Activated T-helper 1 cell treated with Interleukin-2 at 50 U/mL for 16 hours (primary cell): ENCODE measurements around the gene IL1RAPL1.
"Not testable (repeated sequence)": the region's sequence is repeated elsewhere in the genome, so short reads cannot be mapped to it uniquely, and the experiment has no call there.

ENCODE experiments used
- DNase-seq: peaks from one replicate; pipeline ENCODE4 v3.0.0-alpha.2; 2020; ENCODE audit warnings: low read depth

Gene IL1RAPL1

GRCh38 chrX:28787206-28787605 lies 200.0 kb downstream of the IL1RAPL1 start:
- no peak for DNase-seq

- not testable (repeated sequence) for DNase-seq
Observed at GRCh38 chrX:28800671-28801070, 213.4 kb downstream of the IL1RAPL1 start.

DNA sequence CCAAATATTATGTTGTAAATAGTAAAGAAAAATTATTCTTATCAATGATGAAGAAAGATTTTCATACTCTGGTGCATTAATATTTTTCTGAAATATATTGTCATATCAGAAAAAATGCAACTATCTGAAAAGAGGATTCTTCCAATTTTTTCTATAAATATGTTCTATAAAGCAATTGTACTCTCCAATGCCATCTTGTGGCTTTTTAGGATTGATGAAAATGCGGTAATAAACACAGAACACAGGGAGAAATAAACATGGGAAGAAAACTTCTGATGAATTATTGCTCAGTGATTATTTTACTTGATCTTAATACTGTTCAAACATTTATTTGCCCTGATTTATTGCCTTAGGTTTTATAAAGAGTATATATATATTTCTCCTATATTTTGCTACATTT lies 215.4 kb downstream of the IL1RAPL1 start:
- no peak for DNase-seq

- no peak for DNase-seq
Observed at GRCh38 chrX:28835991-28836390, 248.7 kb downstream of the IL1RAPL1 start.

GRCh38 chrX:28843817-28844216 lies 256.6 kb downstream of the IL1RAPL1 start:
- no peak for DNase-seq

- DNase-seq = no peak
Observed at GRCh38 chrX:28847423-28847822, 260.2 kb downstream of the IL1RAPL1 start.

- no peak for DNase-seq
Observed at GRCh38 chrX:28848707-28849106, 261.5 kb downstream of the IL1RAPL1 start.

- DNase-seq = no peak
Observed at GRCh38 chrX:28850955-28851354, 263.7 kb downstream of the IL1RAPL1 start.

- no peak for DNase-seq
Observed at GRCh38 chrX:28851871-28852270, 264.6 kb downstream of the IL1RAPL1 start.

GRCh38 chrX:28854637-28855036 lies 267.4 kb downstream of the IL1RAPL1 start:
- no peak for DNase-seq

- DNase-seq = no peak
Observed at GRCh38 chrX:28876408-28876807, 289.2 kb downstream of the IL1RAPL1 start.

- DNase-seq = no peak
Observed at GRCh38 chrX:28876901-28877300, 289.7 kb downstream of the IL1RAPL1 start.

DNA sequence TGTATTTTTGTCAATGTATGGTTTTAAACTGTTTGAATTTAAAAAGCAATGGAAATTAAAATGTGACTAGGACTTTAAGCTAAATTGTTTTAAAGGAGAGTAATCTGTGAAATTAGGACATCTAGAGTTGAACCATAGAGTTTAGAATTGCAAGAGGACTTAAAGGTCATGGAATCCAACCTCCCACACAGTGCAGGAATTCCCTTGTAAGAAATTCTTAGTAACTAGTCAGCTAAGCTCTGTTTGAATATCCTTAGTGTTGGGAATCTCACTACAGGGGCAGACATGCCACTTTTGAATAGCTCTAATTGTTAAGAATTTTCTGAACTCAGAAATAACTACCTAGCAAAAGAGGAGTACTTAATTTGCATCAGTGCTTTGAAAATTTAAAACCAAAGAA lies 292.9 kb downstream of the IL1RAPL1 start:
- DNase-seq = no peak

GRCh38 chrX:28884823-28885222 lies 297.6 kb downstream of the IL1RAPL1 start:
- DNase-seq = no peak

DNA sequence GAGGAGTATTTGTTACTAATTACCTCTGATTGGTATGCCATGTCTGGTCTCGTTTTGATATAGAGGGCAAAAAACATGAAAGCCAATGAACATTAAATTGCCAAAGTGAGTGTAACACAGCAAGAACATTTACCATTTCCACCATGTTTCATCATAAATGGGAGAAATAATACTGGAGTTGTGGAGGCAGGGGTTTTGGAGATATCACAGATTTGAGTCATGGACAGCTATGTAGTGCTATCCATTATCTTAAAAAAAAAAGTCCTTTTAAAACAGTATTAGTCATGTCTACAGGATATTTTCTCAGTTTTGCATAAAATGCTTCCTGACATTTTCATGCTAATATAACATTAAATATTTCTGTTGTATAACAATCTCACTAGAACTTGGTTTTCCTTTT lies 301.2 kb downstream of the IL1RAPL1 start:
- DNase-seq = no peak

GRCh38 chrX:28889591-28890090 lies 302.4 kb downstream of the IL1RAPL1 start:
- no peak for DNase-seq

GRCh38 chrX:28901637-28902036 lies 314.4 kb downstream of the IL1RAPL1 start:
- no peak for DNase-seq

DNA sequence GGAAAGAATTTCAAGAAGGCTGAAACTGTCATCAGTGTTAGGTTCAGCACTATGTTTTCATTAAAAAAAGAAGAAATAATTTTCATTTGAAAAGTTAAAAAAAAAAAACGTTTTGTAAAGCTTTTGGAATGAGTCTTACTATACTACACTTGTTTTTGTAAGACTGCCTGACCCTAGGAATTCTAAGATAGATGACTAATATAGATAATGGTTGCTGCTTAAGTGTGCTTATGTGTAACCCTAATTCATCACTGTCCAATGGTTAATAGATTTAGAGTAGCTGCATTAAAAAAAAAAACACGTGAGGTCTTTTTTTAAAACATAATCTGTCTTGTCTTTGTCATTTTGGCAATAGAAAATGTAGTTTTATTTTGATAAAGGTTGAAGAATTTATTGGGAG lies 323.2 kb downstream of the IL1RAPL1 start:
- DNase-seq = no peak

GRCh38 chrX:28920153-28920943 lies 333.1 kb downstream of the IL1RAPL1 start:
- DNase-seq = no peak

DNA sequence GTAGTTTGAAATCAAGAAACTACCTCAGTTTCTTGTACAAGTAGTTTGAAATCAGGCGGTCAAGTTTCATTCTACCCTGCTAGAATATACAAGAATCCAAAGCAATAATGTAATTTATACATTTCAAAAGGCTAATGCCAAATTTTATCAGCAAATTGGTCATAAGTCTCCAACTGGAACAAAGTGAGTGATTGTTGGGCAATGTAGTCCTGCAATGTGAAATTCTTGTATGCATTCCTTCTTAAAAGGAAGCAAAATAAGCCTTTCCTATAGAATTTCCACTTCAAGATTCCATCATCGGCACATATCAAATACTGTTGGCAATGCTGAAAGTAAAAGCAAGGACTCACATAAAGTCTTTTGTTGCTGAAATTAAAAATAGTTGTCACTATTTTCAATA lies 334.9 kb downstream of the IL1RAPL1 start:
- DNase-seq = no peak

DNA sequence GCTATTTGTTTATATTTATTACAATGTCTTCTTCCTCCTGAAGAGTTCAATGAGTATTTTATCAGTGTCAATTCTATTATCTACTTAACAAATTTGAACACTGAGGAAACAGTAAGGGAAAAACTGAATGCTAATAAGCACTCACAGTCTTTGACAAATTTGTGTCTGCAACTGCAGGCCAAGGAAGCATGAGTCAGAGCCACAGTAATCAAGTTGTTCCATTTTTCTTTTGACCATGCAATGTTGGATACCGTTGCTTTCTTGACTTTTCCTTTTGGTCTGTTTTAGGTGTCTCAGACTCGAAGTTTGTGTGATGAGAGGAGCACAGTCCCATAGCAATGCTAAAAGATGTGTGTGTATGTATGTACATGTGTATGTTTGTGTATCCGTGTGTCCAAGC lies 359.6 kb downstream of the IL1RAPL1 start:
- DNase-seq = no peak

- no peak for DNase-seq
Observed at GRCh38 chrX:28960063-28960462, 372.8 kb downstream of the IL1RAPL1 start.

- no peak for DNase-seq
Observed at GRCh38 chrX:28966331-28966730, 379.1 kb downstream of the IL1RAPL1 start.

DNA sequence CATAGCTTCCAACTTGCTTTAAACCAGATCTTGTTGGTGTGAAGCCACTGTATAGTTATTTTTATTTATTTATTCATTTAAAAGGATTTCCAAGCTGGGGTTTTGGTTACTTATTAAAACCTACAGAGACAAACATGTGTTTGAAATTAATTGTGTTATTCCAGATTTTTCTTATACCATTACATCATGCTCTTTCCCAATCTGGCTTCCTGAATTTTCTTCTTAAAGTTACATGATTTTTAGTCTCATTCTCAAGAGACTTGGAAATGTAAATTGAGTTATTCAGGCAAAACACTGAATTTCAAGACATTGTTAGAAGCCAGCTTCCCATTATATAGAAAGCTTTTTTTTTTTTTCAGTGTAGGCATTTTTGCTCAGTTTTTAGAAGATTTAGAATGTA lies 381.9 kb downstream of the IL1RAPL1 start:
- no peak for DNase-seq
